KOPT-K1 (cell line): ENCODE results near the gene GRK1.

ENCODE experiments used
- H3K27ac ChIP-seq: fragments of 200-600 bp; sonication (generic); 2 replicates; pipeline ENCODE4 v1.5.1; 2016; ENCODE audit warnings: antibody characterized with exemption, mild to moderate bottlenecking, low read depth, low read length; ENCODE audit not compliant: poor library complexity, severe bottlenecking
- H3K36me3 ChIP-seq: fragments of 200-600 bp; sonication (generic); 2 replicates; pipeline ENCODE4 v1.5.1; 2017; ENCODE audit warnings: antibody characterized with exemption, mild to moderate bottlenecking, low read length, moderate library complexity; ENCODE audit not compliant: insufficient read depth
- H3K9me3 ChIP-seq: fragments of 200-600 bp; sonication (generic); 2 replicates; pipeline ENCODE4 v1.5.1; 2017; ENCODE audit warnings: antibody characterized with exemption, low read length, mild to moderate bottlenecking; ENCODE audit not compliant: insufficient read depth, poor library complexity, severe bottlenecking

The GRK1 gene

DNA sequence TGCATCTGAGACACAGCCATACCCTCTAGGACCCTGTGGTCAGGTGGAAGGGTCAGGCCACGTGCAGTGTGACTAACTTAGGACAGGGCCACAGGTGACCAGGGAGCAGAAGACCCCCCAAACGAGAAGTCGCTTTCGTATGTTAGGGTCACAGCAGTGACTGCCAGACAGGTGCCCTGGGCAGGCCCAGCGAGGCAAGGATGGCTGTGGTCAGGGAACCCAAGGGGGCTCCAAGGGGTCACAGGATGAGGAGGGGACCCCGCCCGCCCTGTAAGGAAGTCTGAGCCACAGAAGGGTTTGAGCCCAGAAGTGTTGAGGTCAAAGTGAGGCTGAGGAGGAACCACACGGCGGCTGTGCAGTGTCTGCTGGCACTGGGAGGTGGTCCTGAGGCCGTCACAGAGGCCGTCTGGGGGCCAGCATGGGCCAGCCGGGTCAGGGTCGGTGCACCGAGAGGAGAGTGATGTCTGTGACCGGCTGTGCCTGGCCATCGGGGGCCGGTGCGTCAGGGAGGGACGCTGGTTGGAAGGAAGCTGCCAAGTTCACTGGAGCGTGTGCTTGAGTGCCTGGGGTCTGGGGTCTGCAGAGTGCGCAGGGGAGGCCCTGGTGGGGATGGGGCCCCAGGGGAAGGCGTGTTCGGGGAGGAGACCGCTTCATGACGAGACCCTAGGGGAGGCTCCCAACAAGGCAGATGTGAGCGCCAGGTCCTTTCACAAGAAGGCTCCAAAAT lies 67.2 kb downstream of the GRK1 start:
- Histone ChIP-seq H3K36me3 (no peaks in the 10 kb centered on the region), H3K27ac (no peak overlapping the region), H3K9me3 (peaks cover 11% of the 10 kb centered on the region)

DNA sequence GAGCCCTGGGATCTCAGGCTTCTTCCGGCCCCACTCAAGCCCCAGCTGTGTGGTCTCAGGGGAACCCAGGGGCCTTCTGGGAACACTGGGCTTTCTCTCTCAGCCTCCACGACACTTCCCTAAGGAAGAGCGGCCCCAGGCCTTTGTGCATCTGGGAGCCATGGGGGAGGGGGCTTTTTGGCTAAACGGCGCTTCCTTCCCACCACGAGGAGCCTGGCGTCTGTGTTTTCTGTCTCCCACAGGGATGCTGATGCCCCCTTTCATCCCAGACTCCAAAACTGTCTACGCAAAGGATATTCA lies 67.8 kb downstream of the GRK1 start:
- Histone ChIP-seq H3K27ac (no peak overlapping the region), H3K36me3 (no peaks in the 10 kb centered on the region), H3K9me3 (peaks cover 11% of the 10 kb centered on the region)

DNA sequence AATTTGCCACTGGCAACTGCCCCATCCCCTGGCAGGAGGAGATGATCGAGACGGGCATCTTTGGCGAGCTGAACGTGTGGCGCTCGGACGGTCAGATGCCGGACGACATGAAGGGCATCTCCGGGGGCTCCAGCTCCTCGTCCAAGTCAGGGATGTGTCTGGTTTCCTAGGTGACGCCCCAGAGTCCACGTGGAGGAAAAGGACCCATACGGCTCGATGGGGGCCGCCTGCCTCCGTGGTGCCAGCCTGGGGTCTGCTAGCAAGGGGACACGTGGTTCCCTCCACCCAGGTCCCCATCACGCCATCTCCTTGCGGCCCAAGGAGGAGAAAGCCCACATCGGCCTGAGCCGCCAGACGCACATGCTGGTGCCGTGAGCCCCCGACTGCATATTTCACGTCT lies 68.2 kb downstream of the GRK1 start:
- Histone ChIP-seq H3K9me3 (peaks cover 11% of the 10 kb centered on the region), H3K36me3 (no peaks in the 10 kb centered on the region), H3K27ac (no peak overlapping the region)

DNA sequence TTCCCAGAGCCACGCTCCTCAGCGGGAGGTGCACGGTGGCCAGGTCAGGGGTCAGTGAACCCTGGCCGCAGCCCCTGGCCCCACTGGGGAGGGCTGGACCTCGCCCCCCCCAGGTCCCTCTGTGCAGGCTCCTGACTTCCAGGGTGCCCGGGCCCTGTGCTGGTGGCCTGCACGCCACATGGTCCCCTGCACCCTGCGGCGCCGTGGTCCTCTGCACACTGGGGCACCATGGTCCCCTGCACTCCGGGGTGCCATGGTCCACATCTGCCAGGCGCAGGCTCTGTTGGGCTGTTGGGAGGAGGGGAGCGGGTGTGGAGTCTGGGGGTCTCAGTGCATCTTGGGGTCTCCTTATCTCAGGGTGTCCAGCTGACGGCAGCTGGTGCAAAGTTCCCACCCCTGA lies 68.7 kb downstream of the GRK1 start:
- H3K36me3 ChIP-seq, result no peaks in the 10 kb centered on the region
- peaks cover 11% of the 10 kb centered on the region for H3K9me3 ChIP-seq
- no peak overlapping the region for H3K27ac ChIP-seq

DNA sequence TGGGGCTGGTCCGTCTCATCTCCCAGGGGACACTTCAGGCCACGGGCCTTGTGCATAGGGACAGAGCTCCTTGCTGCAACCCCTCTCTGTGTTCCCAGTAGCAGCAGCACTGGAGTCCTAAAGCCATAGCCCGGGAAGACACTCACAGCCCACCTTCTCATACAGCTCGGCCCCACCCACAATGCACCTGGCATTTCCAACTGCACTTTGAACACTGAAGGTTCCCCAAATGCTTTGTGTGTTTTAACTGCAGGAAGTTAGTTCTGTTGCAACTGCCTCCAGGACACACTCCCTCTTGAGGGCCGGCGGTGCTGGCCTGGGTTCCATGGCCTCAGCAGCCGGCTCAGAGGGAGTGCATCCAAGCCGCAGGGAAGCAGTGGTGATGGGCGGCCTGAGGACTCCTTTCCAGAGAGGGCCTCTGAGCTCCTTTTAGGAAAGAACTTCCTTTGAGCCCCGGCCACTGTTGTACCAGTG lies 69.3 kb downstream of the GRK1 start:
- Histone ChIP-seq H3K36me3 (no peaks in the 10 kb centered on the region), H3K9me3 (peaks cover 11% of the 10 kb centered on the region), H3K27ac (no peak overlapping the region)

DNA sequence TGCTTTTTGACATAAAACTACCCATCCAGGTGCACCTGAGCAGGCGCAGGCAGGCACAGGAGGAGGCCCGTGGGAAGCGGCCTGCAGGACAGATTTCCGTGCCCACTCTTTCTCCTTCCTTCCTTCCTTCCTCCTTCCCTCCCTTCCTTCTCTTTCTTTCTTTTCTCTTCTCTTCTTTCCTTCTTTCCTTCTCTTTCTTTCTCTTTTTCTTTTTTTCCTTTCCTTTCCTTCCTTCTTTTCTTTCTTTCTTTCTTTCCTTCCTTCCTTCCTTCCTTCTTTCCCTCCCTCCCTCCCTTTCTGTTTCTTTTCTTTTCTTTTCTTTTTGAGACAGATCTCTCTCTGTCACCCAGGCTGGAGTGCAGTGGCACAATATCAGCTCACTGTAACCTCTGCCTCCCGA lies 70.8 kb downstream of the GRK1 start:
- no peaks in the 10 kb centered on the region for H3K36me3 ChIP-seq
- H3K9me3 ChIP-seq, result peaks cover 11% of the 10 kb centered on the region
- H3K27ac ChIP-seq, result no peak overlapping the region

DNA sequence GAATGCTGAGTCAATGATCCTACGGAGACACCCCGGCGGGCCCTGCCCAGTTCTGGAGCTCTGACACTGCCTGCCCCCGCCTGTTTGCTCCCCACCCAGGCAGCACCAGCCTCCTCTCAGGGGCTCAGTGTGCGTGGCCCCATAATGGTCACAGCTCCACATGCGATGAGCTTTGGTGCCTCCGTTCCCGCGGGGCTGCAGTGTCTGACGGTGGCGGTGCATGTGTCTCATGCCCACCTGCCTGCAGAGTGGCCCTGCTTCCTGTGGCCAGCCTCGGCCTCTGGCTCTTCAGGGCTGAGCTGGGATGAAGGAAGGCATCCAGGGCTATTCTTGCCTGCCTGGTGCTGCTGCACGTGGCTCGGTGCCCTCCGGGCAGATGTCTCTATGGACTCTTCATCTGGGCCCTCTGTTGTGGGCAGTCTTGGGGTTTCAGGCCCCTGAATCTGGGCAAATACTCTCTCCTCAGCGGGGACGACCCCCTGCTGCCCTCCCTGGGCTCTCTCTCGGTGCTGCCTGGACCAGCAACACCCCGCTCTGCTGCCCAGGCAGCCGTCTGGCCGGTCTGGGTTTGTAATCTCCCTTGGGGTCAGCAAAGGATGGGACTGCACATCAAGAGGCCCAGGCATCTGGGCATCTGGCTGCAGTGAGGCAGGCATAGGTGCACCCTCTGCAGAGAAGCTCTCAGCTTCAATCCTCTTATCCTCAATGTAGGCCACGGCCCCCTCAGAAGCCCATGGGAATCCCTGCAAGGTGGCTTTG lies 72.7 kb downstream of the GRK1 start:
- Histone ChIP-seq H3K27ac (no peak overlapping the region), H3K36me3 (no peaks in the 10 kb centered on the region), H3K9me3 (no peaks in the 10 kb centered on the region)

DNA sequence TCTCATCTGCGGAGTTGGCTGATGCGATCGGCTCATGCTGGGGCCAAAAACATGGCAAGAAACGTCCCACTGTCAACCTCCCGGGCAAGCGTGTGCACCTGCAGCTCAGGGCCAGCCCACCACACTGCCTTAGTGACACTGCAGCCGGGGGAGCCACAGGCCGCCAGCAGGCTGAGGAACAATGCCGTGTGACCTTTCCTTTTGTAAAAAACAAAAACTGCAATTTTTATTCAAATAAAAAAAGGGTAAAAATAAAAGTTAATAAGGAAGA lies 73.2 kb downstream of the GRK1 start:
- Histone ChIP-seq H3K36me3 (no peaks in the 10 kb centered on the region), H3K27ac (no peak overlapping the region), H3K9me3 (no peaks in the 10 kb centered on the region)

DNA sequence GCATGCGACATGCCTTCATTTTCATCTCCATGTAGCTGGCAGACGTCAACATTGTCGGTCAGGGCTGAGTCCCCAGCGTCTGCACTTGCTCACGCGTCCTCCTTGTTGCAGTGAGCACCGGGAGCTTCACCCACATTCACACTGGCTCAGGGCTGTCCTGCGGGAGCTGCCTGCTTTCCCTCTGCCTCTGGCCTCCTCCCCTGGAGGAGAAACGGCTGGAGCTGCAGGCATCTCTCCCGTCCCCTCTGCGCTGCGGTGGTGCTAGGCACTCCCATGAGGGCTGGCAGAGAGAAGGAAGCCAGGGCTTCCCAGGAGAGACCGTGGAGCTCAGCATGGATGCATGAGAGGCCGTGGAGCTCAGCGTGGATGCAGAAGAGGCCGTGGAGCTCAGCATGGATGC lies 73.6 kb downstream of the GRK1 start:
- no peaks in the 10 kb centered on the region for H3K9me3 ChIP-seq
- no peak overlapping the region for H3K27ac ChIP-seq
- no peaks in the 10 kb centered on the region for H3K36me3 ChIP-seq

DNA sequence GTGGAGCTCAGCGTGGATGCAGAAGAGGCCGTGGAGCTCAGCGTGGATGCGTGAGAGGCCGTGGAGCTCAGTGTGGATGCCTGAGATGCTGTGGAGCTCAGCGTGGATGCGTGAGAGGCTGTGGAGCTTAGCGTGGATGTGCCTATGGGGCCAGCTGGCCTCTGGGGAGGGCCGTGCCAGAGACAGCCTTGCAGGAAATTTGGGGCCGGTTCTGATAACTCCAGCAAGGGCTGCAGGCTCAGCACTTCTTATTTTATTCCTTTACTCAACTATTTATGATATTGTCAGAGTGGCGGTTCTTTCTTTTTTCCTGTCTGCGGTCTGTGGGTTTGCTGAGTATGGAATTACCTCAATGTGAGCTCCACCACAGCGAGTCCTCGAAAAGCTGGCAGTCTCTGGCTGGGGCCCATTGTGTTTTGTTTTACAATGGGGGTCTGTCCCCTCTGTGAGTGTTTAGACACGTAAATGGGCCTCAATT lies 74.2 kb downstream of the GRK1 start:
- Histone ChIP-seq H3K36me3 (no peaks in the 10 kb centered on the region), H3K27ac (no peak overlapping the region), H3K9me3 (no peaks in the 10 kb centered on the region)

DNA sequence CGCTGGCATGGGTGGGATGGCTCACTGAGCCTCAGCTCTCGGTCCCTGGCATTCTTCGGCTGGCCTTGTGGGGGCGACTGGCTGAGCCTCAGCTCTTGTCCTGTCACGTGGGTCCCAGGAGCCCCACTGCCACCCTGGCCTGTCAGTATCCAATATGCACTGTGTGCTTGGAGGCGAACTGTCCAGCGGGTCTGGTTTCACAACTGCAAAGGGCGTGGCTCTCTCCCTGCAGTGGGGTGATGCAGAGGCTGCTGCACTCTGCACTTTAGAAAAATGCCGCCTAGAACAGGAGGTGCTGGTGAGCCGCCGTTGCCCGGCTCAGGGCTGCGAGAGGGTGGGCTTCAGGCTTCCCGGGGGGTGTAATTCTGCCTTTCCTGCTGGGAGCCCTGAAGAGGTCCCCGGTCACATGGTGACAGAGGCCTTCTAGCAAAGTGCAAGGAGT lies 75.0 kb downstream of the GRK1 start:
- no peaks in the 10 kb centered on the region for H3K36me3 ChIP-seq
- no peaks in the 10 kb centered on the region for H3K9me3 ChIP-seq
- H3K27ac ChIP-seq, result no peak overlapping the region

DNA sequence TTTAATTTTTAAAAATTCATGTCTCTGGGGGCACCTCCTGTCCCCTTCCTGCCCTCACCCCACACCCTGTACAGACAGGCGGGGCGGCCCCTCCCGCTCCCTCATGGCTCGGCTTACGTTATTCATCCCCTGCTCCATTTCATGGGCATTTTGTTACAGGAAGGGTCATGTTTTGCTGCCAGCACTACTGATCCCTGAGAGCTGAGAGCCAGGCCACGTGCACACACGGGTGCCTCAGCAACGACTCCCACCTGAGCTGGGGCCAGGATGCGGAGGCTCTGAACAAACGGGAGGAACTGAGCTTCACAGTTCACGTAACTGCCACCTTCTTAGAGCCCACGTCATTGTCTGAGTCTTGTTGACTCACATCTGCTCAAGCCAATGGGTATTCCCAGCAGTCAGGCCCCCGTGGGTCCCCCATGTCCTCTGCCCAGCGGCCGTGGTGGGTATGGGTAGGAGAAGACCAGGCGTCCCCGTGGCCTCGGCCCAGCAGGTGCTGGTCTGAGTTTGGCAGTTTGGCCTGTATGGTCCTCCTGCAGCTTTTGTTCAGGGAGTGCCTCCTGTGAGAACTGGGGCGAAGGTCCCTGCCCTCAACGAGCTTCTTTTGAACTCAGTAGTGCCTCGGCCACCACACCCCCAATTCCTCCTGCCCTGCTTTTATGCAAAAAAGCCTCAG lies 75.6 kb downstream of the GRK1 start:
- Histone ChIP-seq H3K27ac (no peak overlapping the region), H3K36me3 (no peaks in the 10 kb centered on the region), H3K9me3 (no peaks in the 10 kb centered on the region)

DNA sequence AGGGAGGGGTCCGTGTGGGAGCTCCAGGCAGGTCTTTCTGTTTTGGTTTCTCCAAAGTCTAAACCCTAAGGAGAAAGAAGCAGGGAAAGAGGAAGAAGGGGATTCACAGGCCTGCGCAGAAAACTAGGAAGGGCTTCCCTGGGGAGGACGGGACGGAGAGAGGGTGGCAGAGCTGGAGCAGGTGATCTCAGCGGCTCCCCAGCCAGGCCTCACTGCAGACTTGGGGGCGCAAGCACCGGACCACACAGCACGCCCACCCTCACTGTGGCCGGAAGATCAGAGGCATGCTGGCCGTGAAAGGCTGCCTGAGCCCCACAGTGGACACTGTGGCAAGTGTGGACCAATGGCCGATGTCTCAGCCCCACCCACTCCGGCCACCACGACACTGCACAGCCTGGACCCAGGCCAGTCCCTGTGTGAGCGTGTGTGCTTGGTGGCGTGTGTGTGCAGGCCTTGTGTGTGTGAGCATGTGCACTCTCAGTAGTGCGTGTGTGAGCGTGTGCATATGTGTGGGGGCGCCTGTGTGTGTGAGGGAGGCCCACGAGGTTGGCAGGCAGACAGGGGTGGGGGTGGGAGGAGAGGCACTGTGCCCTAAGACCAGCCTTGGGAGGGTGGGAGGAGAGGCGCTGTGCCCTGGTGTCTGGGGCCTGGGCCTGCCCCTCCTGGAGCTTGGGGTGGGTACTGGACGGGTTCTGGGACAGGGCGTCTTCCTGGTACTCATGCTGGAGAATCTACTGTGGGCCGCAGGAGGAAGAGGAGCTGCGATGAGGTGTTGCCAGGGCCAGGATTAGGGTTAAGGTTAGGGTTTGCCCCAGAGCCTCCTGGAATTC lies 76.6 kb downstream of the GRK1 start:
- no peak overlapping the region for H3K27ac ChIP-seq
- H3K9me3 ChIP-seq, result no peaks in the 10 kb centered on the region
- no peaks in the 10 kb centered on the region for H3K36me3 ChIP-seq

DNA sequence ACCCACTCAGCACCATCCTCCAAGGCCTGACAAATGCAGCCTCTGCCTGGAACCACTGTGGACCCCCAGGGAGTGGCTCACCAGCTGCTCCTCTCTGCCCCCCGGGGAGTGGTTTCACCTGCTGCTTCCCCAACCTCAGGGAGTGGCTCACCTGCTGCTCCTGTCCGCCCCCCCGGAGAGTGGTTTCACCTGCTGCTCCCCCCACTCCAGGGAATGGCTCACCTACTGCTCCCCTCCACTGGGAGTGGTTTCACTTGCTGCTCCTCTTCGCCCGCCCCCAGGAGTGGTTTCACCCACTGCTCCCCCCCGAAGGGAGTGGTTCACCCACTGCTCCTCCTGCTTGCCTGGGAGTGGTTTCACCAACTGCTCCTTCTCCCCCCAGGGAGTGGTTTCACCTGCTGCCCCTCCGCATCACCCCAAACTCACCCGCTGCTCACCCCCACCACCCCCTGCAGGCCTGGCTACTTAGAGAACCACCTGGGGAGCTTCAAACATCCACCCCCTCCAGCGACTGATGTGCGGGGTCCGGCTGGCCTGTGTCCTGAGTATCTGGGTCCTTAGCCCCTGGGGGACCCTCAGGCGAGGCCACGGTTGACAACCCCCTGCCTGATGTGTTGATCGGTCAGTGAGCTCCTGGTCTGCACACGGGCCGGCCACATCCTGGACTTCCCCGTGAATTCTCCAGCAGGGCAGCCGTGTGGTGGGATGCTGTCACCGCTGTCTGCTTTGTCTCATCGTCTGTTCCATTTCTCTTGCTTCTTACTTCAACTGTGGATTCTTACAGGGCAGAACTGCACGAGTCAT lies 77.4 kb downstream of the GRK1 start:
- H3K27ac ChIP-seq, result no peak overlapping the region
- H3K9me3 ChIP-seq, result no peaks in the 10 kb centered on the region
- H3K36me3 ChIP-seq, result no peaks in the 10 kb centered on the region
